ENCODE measurements around the gene SPTBN5.
"Not testable (repeated sequence)": the region's sequence is repeated elsewhere in the genome, so short reads cannot be mapped to it uniquely, and the experiment has no call there.

The SPTBN5 gene

DNA sequence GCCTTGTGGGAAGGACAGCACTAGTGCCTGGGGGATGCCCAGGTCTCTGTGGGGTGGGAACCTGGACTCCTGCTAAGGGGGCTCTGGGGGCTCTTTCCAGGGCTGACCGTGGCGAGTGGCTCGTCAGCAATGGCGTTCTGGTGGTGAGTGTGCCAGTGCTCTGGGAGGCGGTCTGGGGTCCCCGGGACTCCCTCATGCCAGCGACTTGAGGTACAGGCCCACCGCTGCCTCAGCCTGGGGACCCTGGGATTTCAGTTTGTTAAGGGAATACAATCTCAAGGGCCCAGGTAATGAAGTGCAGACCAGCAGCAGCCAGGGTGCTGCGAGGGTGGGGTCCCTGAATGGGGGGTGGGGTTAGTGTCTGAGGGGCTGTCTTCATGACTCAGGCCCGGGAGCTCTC lies 52.7 kb downstream of the SPTBN5 start:
- DNase-seq = no peak

DNA sequence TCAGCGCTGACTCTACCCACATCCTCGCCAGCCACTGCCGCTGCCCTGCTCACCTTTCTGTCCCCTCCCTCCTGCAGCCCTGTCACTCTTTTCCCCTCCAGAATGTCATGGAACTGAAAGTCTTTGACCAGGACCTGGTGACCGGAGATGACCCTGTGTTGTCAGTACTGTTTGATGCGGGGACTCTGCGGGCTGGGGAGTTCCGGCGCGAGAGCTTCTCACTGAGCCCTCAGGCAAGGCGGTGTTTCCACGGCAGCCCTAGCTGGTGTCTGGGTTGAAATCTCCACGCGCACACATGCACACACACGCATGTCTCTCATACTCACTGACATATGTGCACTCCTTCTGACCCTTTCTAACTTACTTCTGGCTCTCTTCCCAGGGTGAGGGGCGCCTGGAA lies 53.2 kb downstream of the SPTBN5 start:
- no peak for DNase-seq

DNA sequence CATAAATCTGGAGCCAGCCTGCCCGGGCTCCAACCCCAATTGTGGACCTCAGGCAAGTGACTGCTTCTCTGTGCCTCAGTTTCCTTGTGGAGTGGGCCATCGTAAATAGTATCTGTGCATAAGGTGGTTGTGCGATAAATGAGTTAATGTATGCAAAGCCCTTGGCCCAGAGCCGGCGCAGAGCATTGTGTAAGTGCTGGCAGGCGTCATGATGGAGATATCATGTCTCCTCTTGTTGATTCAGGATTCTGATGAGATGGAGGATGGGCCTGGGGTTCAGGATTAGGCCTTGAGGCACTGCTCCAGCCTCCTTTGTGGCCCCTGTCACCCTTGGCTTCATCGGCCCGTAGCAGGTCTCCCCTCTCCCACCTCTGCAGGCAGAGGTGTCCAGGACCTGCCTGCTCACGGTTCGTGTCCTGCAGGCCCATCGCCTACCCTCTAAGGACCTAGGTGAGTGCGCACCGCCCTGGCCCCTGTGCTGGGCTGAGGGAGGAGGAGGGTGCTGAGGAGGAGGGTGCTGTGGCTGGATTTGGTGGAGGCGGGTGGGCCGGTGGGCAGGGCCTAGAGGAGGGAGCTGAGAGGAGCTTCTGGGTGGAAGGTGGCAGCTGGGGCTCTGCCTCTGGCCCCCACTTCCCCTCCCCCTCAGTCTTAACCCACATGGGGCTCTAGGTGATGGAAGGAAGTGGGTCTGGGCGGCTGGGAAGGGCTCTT lies 53.9 kb downstream of the SPTBN5 start:
- DNase-seq = no peak

DNA sequence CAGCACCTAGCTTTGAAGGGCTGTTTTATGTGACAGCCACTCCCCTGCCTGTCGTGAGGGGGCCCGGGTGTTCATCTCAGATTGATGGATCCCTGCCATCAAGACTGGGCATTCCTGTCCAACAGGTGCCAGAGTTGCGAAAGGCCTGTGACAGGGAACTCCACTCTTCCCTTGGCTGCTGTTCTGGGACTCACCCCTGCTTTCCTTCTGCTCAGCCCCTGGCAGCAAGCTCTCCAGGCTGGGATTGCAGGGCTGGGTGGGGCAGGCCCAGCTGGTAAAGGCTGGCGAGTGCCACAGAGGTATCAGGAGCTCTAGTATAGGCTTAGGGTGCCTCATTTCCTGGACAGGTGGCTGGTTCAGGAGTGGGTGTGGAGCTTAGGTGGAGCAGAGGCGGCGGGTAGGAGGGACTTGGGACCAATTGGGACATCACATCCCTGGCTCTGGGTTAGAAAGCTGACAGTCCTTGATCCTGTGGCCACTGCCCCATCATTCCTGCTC lies 55.4 kb downstream of the SPTBN5 start, which contains the start of gene PLA2G4B:
TSS of gene PLA2G4B (plus strand) at position 448 of the 498 bp plus-strand sequence. CDS start 67 bp downstream, outside the sequence.
- no peak for DNase-seq

DNA sequence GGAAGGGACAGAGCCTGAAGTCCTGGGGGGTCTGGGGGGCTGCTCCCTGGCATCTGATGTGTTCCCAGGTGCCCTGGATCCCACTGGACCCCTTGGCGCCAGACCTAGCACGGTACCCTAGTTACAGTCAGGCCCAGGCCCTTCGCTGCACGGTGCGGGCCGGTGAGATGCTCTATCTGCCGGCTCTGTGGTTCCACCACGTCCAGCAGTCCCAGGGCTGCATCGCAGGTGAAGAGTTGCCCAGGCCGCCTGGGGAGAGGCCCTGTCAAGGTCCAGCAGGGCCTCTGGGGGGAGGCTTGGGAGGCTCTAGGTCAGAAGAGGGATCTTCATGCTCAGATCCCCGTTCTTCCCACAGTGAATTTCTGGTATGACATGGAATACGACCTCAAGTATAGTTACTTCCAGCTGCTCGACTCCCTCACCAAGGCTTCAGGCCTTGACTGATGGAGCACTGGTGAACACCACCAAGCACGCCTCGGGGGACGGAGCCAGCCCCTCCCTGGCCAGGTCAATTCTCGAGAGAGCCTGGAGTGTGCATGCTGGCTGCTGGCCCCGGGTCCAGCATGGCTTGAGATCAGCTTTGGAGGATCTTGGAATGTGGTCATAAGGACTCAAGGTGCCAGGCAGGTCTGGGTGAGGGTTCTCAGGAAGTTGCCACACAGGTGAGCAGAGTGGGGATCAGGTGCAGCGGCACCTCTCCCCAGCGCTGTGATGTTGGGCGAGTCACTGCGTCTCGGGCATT lies 57.0 kb downstream of the SPTBN5 start:
- no peak for DNase-seq

DNA sequence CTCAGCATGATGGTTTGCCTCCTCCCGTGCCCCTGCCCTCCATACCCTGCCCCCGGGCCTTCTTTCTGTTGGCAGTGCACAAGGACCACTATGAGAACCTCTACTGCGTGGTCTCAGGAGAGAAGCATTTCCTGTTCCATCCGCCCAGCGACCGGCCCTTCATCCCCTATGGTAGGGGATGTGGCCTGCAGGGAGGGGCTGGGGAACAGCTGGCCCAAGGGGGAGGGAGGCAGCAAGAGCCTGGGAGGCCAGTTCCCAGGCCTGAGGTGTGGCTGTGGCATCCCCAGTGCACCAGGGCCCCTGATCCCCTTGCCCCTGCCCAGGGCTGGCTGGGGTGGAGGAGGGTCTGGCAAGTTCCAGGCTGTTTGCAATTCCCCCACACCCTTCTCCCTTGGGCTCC lies 57.8 kb downstream of the SPTBN5 start:
- DNase-seq = no peak

DNA sequence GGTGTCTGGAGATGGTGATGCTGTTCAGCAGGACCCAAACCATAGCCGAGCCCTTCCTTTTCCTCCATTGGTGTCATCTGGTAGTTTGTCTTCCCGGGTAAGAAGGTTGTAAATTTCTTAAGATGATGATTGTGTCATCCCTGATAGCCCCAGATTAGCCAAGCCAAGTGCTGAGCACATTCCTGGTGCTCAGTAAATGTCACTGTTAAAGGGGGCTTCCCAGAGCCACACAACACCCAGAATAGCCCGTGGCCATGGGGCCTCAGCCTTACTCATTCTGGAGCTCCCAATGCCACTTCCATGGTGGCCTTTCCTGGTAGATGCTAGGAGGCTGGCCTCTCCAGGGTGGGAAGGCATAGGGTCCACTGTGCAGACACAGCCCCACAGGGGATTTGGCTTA lies 59.8 kb downstream of the SPTBN5 start:
- no peak for DNase-seq

DNA sequence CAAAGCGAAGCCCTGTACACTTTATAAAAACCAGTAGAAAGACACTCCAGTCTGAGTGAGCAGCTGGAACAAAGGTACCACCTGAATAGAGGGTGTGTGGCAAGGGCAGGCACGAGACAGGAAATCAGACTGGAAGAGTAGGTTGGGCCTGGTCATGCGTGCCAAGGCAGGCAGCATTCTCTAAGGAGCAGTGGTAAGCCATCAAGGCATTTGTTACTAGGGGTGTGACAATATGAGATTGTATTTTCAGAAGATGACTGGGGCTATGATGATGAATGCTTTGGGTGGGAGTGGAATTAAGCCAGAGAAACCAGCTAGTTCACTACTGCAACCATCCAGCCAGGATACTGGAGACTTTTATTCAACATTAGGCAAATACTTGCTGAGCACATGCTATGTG lies 61.0 kb downstream of the SPTBN5 start:
- DNase-seq = no peak

DNA sequence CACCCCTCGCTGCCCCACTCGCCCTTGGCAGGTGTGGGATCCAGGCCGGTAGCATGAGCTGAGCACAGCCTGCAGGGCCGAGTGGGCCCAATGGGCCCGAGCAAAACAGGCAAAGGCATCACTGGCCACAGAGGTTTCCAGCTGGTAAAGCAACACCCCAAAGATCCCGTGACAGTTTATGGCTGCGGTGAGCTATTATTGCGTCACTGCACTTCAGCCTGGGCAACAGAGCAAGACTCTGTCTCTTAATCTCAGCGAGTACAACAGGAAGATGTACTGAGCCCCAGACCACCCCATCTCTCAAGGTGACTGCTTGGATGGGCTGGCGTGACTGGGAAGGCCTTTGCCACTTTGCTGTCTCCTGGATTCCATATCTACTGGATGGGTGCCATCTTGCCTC lies 61.6 kb downstream of the SPTBN5 start:
- no peak for DNase-seq

DNA sequence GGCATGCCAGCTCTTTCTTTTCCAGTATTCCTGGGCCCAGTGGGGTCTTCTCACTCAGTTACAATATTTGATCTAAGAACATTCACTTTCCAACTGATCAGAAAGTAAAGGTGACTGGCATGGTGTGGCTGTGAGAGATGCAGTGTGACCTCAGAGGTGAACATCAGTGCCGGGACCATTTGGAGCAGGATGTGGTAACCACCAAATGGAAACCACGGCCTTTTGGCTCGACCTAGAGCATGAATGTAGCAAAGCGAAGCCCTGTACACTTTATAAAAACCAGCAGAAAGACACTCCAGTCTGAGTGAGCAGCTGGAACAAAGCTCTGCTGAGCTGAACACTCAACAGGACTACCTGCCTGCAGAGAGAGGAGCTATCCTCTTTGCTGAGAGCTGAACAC lies 62.6 kb downstream of the SPTBN5 start:
- DNase-seq = not testable (repeated sequence)

DNA sequence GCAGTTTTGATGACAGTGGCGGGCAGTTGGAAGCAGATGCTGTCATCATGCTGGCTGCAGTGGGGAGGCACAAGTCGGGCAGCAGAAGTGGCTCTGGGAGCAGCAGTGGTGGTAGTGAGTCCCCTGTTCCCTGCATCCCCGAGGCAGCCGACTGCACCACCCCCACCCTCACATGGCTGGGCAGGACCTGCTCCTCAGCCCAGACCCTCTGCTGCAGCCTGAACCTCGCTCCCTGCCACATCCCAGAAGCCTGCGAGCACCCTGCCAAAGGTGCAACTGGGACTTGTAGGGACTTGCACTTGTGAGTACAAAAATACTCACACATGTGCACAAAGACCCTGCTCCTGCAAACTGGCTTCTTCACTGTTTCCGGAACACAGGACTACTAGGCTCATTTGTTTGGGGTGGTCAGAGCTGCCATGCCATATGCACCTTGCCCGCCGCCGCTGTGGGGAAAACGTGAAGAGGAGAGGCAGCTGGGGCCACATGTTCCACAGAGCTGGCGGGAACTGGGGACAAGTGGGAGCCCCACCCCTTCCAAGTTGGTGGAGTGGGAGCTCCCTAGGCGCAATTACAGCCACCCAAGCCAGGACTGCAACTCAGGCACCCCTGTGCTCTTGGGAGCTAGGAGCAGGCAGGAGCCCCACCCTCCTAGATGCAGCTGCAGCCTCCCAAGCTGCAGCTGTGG lies 63.8 kb downstream of the SPTBN5 start:
- DNase-seq = no peak

DNA sequence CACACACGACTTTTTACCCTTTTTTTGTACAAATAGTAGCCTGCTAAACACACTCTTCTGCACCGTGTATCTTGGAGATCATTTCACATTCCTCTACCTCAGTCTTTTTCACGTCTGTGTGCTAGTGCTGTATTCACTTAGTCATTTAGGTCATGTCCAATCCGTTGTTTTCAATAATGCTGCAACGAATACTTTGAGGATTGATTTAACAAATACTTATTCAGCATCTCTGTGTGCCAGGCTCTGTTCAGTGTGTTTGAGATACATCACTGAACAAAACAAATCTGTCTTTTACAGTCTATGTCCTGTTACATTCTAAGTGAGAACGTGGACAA lies 65.1 kb downstream of the SPTBN5 start:
- DNase-seq = no peak

DNA sequence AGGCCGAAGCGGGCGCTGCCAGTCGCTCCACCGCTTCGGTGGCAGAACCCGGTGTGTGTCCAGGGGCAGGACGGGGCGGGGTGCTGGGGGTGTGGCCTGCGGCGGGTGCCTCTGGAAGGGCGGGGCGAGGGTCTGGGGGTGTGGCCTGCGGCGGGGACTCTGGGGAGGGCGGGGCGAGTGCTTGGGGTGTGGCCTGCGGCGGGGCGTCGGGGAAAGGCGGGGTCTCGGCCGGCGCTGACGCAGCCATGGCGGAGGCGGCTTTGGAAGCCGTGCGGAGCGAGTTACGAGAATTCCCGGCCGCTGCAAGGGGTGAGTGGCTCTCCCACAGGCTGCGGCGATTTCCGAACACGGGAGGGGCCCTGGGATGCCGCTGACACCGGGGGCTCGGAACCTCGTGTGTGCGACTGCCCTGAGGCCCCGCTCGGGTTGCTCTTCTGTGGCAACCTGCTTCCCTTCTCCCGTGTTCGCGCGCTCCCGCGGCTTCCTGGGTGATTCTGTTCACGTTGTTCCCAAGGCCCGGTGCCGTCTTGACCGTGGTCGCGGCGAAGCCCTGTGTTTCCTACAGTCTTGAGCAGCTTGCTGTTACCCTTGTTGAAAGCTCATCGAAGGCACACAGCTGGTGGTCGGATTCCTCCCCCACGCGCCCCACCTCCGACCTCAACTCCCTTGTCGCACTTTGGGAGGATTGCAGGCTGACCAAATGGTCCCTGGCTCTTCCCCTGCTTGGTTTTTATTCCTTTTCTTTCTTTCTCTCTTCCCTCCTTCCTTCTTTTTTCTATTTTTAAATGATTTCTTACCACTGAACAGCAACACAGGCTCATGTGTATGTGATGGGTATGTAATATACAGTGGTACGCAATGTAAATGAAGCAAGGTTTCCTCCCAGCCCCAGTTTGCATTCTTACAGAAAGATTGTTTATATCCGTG lies 65.7 kb downstream of the SPTBN5 start, which contains the start of gene JMJD7:
TSS of gene JMJD7 (plus strand) at position 213 of the 927 bp plus-strand sequence. CDS start at position 246, 33 bp downstream.
- peak; percentile 97 for DNase-seq

DNA sequence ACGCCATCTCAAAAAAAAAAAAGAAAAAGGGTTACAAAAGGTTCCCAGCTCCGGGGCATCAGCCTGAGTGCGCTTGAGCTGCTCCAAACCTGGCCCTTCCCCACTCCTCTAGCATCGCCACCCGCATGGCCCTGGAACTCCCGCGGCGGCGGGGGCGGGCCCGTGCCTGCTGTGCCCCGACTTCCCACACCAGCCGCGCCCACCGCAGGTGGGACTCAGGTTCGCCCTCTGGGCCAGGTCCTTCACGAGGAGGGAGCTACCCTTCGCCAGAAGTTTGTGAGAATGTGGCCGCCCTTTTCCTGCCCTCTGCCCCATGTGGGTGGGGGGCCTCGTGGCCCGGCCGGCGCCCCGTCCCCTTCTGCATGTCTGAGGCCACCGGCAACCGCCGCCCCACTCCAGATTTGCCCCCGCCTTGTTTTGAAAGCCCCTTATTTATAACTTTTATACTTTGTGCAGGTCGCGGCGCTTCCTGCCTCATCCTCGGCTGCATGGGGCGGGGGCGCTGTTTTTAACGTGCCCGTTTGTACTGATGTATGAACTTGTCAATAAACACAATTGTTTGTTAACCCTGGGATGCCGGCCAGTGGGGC lies 66.5 kb downstream of the SPTBN5 start:
- DNase-seq = no peak

DNA sequence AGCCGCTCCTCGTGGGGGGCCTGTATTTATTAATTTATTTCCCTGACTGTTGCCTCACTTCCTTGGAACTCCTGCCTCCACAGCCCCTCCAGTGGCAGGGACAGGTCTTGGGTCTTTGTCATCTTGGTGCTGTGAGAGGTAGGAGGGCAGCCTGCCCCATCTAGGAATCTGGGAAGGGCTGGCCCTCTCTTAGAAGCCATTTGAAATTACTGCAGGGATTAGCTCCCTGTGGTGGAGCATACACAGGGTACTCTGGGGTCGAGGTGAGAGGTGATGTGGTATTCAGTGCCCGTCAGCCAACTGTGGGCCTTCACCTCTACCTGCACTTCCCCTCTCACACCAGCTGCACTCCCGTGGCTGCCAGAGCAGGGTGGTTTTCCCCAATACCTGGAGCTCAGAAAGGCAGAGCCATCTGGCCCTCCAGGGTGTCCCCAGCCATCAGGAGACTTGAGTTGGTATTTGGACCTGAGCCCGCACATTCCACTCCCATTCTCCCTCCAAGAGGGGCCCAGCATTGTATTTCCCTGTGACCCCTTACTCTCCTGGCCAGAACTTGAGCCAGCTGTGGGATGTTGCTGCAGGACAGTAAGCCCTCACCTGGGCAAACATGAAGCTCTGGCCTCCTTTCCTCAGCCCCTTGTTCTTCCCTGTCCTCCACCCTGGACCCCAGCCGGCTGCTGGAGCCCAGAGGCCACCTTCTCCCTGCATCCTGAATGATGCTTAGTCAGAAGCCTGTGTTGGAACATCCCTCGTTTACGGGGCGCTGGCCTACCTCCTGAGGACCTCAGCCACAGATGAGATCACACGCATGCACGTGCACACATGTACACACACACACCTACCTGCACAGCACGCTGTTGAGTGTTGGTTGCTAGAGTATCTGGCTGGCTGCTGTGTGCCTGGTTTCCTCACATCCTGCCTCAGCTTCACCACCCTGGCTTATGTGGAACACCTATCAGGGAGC lies 68.0 kb downstream of the SPTBN5 start:
- DNase-seq = no peak

DNA sequence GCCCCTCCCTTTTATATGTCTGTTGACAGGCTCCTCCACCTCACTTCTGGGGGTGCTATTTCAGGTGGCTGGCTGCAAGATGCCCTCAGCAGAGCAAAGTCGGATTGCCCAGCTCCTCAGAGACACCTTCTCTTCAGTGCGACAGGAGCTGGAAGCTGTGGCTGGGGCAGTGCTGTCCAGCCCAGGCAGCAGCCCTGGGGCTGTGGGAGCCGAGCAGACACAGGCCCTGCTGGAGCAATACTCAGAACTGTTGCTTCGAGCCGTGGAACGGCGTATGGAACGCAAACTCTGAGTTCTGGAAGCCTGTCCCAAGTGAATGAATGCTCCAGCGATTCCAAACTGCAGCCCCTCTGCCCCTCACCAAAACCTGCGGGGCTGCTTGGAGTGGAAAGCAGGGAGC lies 68.7 kb downstream of the SPTBN5 start:
- no peak for DNase-seq

DNA sequence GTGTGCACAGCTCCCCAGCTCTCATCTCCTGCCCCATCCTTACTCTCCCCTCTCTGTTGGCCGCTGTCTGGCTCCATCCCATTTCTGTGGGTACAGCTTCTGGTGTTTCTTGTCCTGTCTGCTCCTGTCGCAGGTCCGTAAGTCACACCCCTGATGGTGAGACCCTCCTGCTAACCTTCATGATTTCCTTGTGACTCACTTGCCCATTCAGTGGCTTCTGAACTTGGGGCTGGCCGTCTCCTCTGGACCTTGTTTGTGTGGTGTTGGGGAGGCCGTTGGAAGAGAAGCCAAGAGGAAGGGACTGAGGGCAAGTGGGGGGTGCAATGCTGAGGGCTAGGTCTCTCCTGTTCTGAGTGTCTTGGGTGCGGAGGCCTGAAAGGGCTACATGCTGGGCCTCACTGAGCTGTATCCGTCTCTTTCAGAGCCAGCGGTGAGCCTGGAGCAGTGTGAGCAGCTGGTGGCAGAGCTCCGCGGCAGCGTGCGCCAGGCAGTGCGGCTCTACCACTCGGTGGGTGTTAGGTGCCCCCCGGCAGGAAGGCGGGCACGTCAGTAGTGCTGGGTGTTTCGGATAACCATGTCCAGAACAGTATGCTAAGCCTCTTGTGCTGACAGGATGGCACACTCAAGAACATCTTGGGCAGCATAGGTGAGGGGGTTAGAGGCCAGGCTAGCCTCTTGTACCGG lies 69.6 kb downstream of the SPTBN5 start:
- no peak for DNase-seq

DNA sequence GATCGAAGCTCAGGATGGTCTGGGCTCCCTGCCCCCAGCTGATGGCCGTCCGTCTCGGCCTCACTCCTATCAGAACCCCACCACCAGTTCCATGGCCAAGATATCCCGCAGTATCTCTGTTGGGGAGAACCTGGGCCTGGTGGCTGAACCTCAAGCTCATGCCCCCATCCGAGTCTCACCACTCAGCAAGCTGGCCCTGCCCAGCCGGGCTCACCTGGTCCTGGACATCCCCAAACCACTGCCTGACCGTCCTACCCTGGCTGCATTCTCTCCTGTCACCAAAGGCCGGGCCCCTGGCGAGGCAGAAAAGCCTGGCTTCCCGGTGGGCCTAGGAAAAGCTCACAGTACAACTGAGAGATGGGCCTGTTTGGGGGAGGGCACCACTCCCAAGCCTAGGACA lies 70.4 kb downstream of the SPTBN5 start:
- no peak for DNase-seq

DNA sequence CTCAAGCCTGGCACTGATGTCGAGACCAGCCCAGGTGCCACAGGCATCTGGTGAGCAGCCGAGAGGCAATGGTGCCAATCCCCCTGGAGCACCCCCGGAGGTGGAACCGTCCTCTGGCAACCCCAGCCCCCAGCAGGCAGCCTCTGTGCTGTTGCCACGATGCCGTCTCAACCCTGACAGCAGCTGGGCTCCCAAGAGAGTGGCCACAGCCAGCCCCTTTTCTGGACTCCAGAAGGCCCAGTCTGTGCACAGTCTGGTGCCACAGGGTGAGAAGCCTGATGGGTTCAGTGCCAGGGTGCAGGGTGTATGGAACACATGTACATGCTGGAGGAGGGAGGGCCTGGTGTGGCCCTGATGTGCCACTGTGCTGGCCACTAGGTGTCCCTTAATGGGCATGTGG lies 70.9 kb downstream of the SPTBN5 start:
- DNase-seq = no peak

DNA sequence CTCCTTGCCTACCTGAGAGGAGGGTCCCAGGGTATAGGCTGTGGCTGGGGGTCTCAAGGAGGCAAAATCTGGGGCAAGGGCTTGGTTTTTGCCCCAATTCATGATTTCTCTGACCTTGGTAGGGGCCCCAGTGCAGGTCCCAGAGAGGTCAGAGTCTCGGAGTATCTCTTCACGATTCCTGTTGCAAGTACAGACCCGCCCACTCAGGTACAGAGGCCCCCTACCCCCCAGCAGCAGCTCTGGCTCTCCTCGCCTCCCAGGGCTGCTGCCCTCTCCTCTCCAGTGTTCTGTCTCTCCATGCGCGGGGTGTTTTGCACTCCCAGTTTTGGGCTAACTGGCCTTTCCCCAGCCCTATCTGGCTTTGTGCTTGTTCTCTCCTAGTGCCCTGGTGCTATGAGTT lies 71.4 kb downstream of the SPTBN5 start:
- no peak for DNase-seq

All from right hindlimb (tissue), 1 donor.